WTC11 (cell line): Measurements from ENCODE around the gene GPR62. TPM values are rescaled to one million over a fixed set of nuclear protein-coding genes. Genes with fewer than 3 reads are reported as not detected.

Source experiments
- ATAC-seq: fragments of 200-7000 bp; cut with Tn5 transposase; 2 replicates; pipeline ENCODE4 v1.10.0; 2021; ENCODE audit warnings: mild to moderate bottlenecking, moderate library complexity
- CTCF ChIA-PET: fragments of 300-600 bp; sonication (Branson Sonifier 250); formaldehyde crosslinking; loops from one replicate; lab custom pipeline; 2021; ENCODE audit warnings: antibody characterized with exemption; lab: Charles Lee
- POLR2A ChIA-PET: fragments of 350-600 bp; sonication (Branson Sonifier 250); formaldehyde crosslinking; loops from one replicate; lab custom pipeline; 2021; ENCODE audit warnings: antibody characterized with exemption; lab: Charles Lee
- DNase-seq: peaks from one replicate; pipeline ENCODE4 v3.0.0; 2021; ENCODE audit warnings: low spot score
- H3K27ac Mint-ChIP-seq: 2 replicates; pipeline ENCODE4 v1.8.0; 2021; ENCODE audit warnings: mixed read lengths
- H3K27me3 Mint-ChIP-seq: 2 replicates; pipeline ENCODE4 v1.8.0; 2021; ENCODE audit warnings: low read depth, mild to moderate bottlenecking, moderate library complexity, mixed read lengths
- H3K36me3 Mint-ChIP-seq: 2 replicates; pipeline ENCODE4 v1.8.0; 2021; ENCODE audit warnings: mixed read lengths
- H3K4me1 Mint-ChIP-seq: 2 replicates; pipeline ENCODE4 v1.8.0; 2022; ENCODE audit warnings: mixed read lengths
- H3K4me3 Mint-ChIP-seq: 2 replicates; pipeline ENCODE4 v1.8.0; 2021; ENCODE audit warnings: mild to moderate bottlenecking, moderate library complexity, mixed read lengths
- H3K9me3 Mint-ChIP-seq: 2 replicates; pipeline ENCODE4 v1.8.0; 2021; ENCODE audit warnings: mixed read lengths
- CREB1 ChIP-seq: sonication (generic); formaldehyde crosslinking; IDR thresholded peaks from 2 replicates; pipeline ENCODE4 v1.8.0; 2023; ENCODE audit warnings: mild to moderate bottlenecking, missing genetic modification reagents
- CTCF ChIP-seq: fragments of 200-600 bp; IDR thresholded peaks from 2 replicates; pipeline ENCODE4 v1.8.0; 2022; ENCODE audit warnings: antibody characterized with exemption
- E2F4 ChIP-seq: sonication (generic); formaldehyde crosslinking; IDR thresholded peaks from 2 replicates; pipeline ENCODE4 v1.8.1; 2022; ENCODE audit warnings: low read depth, mild to moderate bottlenecking, moderate library complexity, missing genetic modification reagents, borderline replicate concordance
- ELF4 ChIP-seq: sonication (generic); formaldehyde crosslinking; IDR thresholded peaks from 2 replicates; pipeline ENCODE4 v1.8.1; 2022; ENCODE audit warnings: low read depth, mild to moderate bottlenecking, moderate library complexity, missing genetic modification reagents
- EMX1 ChIP-seq: fragments of 250-450 bp; sonication (Bioruptor Pico); IDR thresholded peaks from 2 replicates; pipeline ENCODE4 v1.8.0; 2021; ENCODE audit warnings: mild to moderate bottlenecking
- ESRRA ChIP-seq: sonication (generic); formaldehyde crosslinking; IDR thresholded peaks from 2 replicates; pipeline ENCODE4 v1.8.1; 2022; ENCODE audit warnings: mild to moderate bottlenecking, missing genetic modification reagents, borderline replicate concordance
- FOXK1 ChIP-seq: sonication (generic); formaldehyde crosslinking; IDR thresholded peaks from 2 replicates; pipeline ENCODE4 v1.8.0; 2022; ENCODE audit warnings: mild to moderate bottlenecking, moderate library complexity, missing genetic modification reagents
- GTF2I ChIP-seq: fragments of 250-450 bp; sonication (Bioruptor Pico); conservative IDR thresholded peaks from 2 replicates; pipeline ENCODE4 v1.4.0; 2021; ENCODE audit warnings: mild to moderate bottlenecking
- IRF1 ChIP-seq: sonication (generic); formaldehyde crosslinking; IDR thresholded peaks from 2 replicates; pipeline ENCODE4 v1.8.0; 2023; ENCODE audit warnings: missing genetic modification reagents
- MLX ChIP-seq: sonication (generic); formaldehyde crosslinking; IDR thresholded peaks from 2 replicates; pipeline ENCODE4 v1.8.1; 2023; ENCODE audit warnings: mild to moderate bottlenecking, missing genetic modification reagents, moderate library complexity
- NFATC4 ChIP-seq: fragments of 250-450 bp; sonication (Bioruptor Pico); IDR thresholded peaks from 2 replicates; pipeline ENCODE4 v1.9.0; 2021; ENCODE audit warnings: mild to moderate bottlenecking
- NFYB ChIP-seq: sonication (generic); formaldehyde crosslinking; conservative IDR thresholded peaks from 2 replicates; pipeline ENCODE4 v1.8.0; 2022; ENCODE audit warnings: low read depth, missing genetic modification reagents
- NR3C1 ChIP-seq: sonication (generic); formaldehyde crosslinking; conservative IDR thresholded peaks from 2 replicates; pipeline ENCODE4 v1.8.1; 2023; ENCODE audit warnings: low read depth, mild to moderate bottlenecking, missing genetic modification reagents
- RELA ChIP-seq: sonication (generic); formaldehyde crosslinking; IDR thresholded peaks from 2 replicates; pipeline ENCODE4 v1.8.1; 2022; ENCODE audit warnings: missing genetic modification reagents, mild to moderate bottlenecking, borderline replicate concordance
- total RNA-seq: library from RNA; stranded (reverse); gene quantifications from 3 replicates; pipeline ENCODE4 v1.2.3, GENCODE V29; 2021
- TF ChIP-seq, protein P1 (sequence below): sonication (generic); formaldehyde crosslinking; IDR thresholded peaks from 2 replicates; pipeline ENCODE4 v1.8.1; 2022; ENCODE audit warnings: mild to moderate bottlenecking, missing genetic modification reagents, moderate library complexity, borderline replicate concordance
- TF ChIP-seq, protein P2 (sequence below): fragments of 250-450 bp; sonication (Bioruptor Pico); IDR thresholded peaks from 2 replicates; pipeline ENCODE4 v1.9.0; 2021; ENCODE audit warnings: mild to moderate bottlenecking

Gene GPR62
- total RNA-seq, 1 experiment from 2014 or later, result 0.24 TPM

- TF ChIP-seq, protein P1, sequence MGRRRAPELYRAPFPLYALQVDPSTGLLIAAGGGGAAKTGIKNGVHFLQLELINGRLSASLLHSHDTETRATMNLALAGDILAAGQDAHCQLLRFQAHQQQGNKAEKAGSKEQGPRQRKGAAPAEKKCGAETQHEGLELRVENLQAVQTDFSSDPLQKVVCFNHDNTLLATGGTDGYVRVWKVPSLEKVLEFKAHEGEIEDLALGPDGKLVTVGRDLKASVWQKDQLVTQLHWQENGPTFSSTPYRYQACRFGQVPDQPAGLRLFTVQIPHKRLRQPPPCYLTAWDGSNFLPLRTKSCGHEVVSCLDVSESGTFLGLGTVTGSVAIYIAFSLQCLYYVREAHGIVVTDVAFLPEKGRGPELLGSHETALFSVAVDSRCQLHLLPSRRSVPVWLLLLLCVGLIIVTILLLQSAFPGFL (CRISPR knock-in tag), result no peak
- TF ChIP-seq IRF1 (CRISPR knock-in tag), result no peak
- TF ChIP-seq GTF2I, result no peak
- no peak for TF ChIP-seq FOXK1 (CRISPR knock-in tag)
Observed at GRCh38 chr3:51945031-51945840, 9.9 kb upstream of the GPR62 start (continued).

DNA sequence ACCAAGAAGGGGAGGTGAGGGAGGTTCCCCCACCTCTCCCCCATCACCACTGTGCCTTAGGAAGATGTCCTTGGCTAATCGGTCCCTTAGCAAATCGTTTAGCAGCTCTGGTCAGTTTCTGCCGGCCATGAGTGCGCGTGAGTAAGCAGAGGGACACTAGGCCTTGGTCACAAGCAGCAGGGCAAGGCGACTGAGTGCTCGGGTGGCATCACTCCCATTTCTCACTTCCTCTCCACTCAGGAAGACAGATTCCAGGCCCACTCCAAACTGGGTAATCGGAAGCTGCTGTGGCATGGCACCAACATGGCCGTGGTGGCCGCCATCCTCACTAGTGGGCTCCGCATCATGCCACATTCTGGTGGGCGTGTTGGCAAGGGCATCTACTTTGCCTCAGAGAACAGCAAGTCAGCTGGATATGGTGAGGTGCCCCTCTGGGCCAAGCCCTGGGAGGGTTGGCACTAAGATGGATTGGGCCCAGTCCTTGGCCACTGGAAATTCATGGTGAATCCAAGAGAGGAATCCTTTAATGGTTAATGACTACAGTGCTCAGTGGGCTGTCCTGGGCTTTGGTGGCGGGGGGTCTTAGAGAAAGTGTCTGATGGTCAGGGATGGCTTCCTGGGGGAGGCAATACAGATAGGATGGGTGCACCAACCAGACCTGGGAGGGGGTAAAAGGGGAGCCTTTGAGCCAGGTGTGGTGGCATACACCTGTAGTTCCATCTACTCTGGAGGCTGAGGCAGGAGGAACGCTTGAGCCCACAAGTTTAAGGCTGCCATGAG lies 9.1 kb upstream of the GPR62 start:
- DNase-seq (no peak), ATAC-seq (no peak)
- ChIA-PET POLR2A (no interaction called here), CTCF (interaction anchor here (0.5 to 1.4 kb wide), 5 partner anchors 8 to 273 kb away, joined by 3 to 4 read pairs (median 3); partner anchors contain the start of genes ABHD14B and ACY1)
- H3K9me3 Mint-ChIP-seq, result no peaks in the 10 kb centered on the region
- H3K4me1 Mint-ChIP-seq, result peaks cover 7% of the 10 kb centered on the region
- H3K27me3 Mint-ChIP-seq, result peaks cover 22% of the 10 kb centered on the region
- TF ChIP-seq MLX, result no peak
- no peak for TF ChIP-seq EMX1 (CRISPR knock-in tag)
- H3K36me3 Mint-ChIP-seq, result no peaks in the 10 kb centered on the region
- H3K4me3 Mint-ChIP-seq, result no peak overlapping the region
- no peak overlapping the region for H3K27ac Mint-ChIP-seq

DNA sequence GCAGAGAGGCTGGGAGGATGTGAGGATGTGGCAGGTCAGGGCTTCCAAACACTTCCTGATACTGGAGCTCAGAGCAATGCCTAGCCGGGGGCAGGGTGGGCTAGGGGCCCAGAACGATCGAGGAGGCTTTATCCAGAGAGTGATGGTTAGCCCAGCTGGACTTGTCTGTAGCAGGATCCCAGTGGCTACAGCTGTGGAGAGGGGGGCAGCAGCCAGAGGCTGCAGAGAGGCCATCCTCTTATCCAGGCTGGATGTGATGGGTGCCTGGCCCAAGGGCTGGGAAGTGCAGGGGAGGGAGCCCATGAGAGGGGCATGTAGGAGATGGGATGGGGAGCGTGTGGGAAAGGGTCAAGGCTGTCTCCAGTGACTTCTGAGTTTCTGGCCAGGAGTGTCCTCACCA lies 8.4 kb upstream of the GPR62 start:
- no peaks in the 10 kb centered on the region for H3K36me3 Mint-ChIP-seq
- ChIA-PET CTCF (interaction anchor here (1.2 kb wide), 1 partner anchor 127 kb away, joined by 4 read pairs; no protein-coding TSS in a partner anchor), POLR2A (no interaction called here)
- no peak for ATAC-seq
- H3K4me1 Mint-ChIP-seq, result peaks cover 5% of the 10 kb centered on the region; the same call in 1 of the 2 replicates
- H3K4me3 Mint-ChIP-seq, result no peak overlapping the region
- H3K27ac Mint-ChIP-seq, result no peak overlapping the region
- DNase-seq, result no peak
- H3K27me3 Mint-ChIP-seq, result peaks cover 28% of the 10 kb centered on the region
- no peaks in the 10 kb centered on the region for H3K9me3 Mint-ChIP-seq
- TF ChIP-seq, protein P2, sequence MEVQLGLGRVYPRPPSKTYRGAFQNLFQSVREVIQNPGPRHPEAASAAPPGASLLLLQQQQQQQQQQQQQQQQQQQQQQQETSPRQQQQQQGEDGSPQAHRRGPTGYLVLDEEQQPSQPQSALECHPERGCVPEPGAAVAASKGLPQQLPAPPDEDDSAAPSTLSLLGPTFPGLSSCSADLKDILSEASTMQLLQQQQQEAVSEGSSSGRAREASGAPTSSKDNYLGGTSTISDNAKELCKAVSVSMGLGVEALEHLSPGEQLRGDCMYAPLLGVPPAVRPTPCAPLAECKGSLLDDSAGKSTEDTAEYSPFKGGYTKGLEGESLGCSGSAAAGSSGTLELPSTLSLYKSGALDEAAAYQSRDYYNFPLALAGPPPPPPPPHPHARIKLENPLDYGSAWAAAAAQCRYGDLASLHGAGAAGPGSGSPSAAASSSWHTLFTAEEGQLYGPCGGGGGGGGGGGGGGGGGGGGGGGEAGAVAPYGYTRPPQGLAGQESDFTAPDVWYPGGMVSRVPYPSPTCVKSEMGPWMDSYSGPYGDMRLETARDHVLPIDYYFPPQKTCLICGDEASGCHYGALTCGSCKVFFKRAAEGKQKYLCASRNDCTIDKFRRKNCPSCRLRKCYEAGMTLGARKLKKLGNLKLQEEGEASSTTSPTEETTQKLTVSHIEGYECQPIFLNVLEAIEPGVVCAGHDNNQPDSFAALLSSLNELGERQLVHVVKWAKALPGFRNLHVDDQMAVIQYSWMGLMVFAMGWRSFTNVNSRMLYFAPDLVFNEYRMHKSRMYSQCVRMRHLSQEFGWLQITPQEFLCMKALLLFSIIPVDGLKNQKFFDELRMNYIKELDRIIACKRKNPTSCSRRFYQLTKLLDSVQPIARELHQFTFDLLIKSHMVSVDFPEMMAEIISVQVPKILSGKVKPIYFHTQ (CRISPR knock-in tag), result no peak

DNA sequence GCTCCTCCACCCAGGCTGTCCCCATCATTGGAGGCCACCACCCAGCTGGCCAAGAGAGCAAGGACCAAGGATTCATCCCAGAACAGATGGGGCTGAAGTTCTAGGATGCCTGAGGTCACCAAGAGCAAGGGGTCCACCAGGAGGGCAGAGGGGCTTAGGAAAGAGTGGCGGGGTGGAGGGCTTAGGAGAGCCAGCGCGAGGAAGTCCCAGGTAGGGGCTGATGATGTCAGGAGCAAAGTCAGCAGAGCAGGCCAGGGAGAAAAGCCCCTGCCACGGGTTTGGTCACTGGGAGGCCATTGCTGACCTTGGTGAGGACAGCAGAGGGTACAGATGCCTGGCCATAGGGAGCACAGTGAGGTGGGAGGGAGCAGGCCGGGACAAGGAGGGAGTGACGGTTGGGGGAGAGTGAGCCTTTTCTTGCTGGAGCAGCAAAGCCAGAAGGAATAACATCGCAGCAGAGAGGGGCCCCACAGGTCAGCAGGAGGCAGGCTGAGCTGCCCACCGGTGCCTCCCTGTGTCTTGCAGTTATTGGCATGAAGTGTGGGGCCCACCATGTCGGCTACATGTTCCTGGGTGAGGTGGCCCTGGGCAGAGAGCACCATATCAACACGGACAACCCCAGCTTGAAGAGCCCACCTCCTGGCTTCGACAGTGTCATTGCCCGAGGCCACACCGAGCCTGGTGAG lies 7.8 kb upstream of the GPR62 start:
- no peak for DNase-seq
- Mint-ChIP-seq H3K27me3 (peaks cover 33% of the 10 kb centered on the region), H3K4me3 (no peak overlapping the region), H3K9me3 (no peaks in the 10 kb centered on the region), H3K36me3 (no peaks in the 10 kb centered on the region), H3K4me1 (peaks cover 3% of the 10 kb centered on the region; the same call in 1 of the 2 replicates), H3K27ac (no peak overlapping the region)
- CTCF ChIA-PET, result interaction anchor here (1.2 kb wide), 1 partner anchor 127 kb away, joined by 4 read pairs; no protein-coding TSS in a partner anchor
- ATAC-seq, result no peak
- POLR2A ChIA-PET, result no interaction called here
- no peak for TF ChIP-seq NFATC4
- no peak for TF ChIP-seq ESRRA
- TF ChIP-seq NFYB (CRISPR knock-in tag), result no peak
- no peak for TF ChIP-seq RELA
- no peak for TF ChIP-seq NR3C1 (CRISPR knock-in tag)
- TF ChIP-seq CREB1, result no peak
- no peak for TF ChIP-seq CTCF
- TF ChIP-seq IRF1 (CRISPR knock-in tag), result no peak
- no peak for TF ChIP-seq ELF4 (CRISPR knock-in tag)
- TF ChIP-seq E2F4 (CRISPR knock-in tag), result no peak
